ENCODE measurements around the gene MECP2. TPM values are rescaled to one million over a fixed set of nuclear protein-coding genes. Genes with fewer than 3 reads are reported as not detected.

Gene MECP2
- total and polyA plus RNA-seq, 2 of the 13 experiments (the other 11 are each of a cell fraction or from before 2014, with no cell fraction given), result 7.9 to 18.1 TPM

DNA sequence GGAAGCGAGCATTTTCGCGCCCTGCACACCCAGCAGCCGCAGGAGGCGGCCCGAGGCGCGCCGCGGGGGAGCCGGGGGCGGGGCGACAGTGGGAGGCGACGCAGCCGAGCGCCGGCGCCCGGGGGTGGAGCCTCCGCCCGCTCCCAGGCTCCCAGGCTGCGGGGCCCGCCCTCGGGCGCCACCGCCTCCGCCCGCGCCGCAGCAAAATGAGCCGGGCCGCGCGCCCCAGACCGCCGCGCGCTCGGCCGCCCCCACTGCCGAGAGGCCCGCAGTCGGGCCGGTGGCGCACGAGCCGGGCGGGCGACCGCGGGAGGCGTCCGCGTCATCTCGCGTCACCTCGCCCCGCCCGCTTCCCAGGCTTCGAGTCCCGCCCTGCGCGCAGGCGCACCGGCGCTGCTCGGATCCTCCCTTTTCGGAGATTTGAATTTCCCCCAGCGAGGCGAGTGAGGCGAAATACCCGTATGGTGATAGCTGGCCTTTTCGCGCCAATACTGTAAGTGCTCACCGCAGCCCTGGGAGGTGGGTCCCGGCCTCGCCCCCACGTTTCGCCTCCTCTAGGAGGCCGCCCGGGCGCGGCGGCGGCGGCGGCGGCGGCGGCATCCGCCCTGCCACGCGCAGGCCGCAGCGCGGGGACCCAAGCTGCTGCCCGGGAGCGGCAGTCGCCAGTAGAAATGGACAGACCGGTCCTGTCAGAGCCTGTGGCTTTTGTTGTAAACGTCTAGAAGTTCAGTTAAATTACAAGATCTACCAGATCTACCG lies 125.0 kb downstream of the MECP2 start, which contains the start of gene TMEM187 (continued):
- TF ChIP-seq, protein P1, sequence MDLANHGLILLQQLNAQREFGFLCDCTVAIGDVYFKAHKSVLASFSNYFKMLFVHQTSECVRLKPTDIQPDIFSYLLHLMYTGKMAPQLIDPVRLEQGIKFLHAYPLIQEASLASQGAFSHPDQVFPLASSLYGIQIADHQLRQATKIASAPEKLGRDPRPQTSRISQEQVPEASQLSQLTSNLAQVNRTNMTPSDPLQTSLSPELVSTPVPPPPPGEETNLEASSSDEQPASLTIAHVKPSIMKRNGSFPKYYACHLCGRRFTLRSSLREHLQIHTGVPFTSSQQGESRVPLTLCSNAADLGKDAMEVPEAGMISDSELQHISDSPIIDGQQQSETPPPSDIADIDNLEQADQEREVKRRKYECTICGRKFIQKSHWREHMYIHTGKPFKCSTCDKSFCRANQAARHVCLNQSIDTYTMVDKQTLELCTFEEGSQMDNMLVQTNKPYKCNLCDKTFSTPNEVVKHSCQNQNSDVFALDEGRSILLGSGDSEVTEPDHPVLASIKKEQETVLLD (CRISPR knock-in tag; IDR thresholded peaks at IDR 0.05; ENCODE audit: low read depth), result no peak; the same call in 1 of the 2 replicates
- TF ChIP-seq ZBTB42 (CRISPR knock-in tag; IDR thresholded peaks at IDR 0.05), result no peak
- TF ChIP-seq FIP1L1 (IDR thresholded peaks at IDR 0.05; ENCODE audit: borderline replicate concordance, insufficient read depth, low read depth, low read length), result no peak
- no peak for TF ChIP-seq CENPT (CRISPR knock-in tag; IDR thresholded peaks at IDR 0.05; ENCODE audit: low read depth)
- no peak for TF ChIP-seq ZBTB1 (CRISPR knock-in tag; IDR thresholded peaks at IDR 0.05; ENCODE audit: borderline replicate concordance)
- TF ChIP-seq, protein P2, sequence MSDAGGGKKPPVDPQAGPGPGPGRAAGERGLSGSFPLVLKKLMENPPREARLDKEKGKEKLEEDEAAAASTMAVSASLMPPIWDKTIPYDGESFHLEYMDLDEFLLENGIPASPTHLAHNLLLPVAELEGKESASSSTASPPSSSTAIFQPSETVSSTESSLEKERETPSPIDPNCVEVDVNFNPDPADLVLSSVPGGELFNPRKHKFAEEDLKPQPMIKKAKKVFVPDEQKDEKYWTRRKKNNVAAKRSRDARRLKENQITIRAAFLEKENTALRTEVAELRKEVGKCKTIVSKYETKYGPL (CRISPR knock-in tag; IDR thresholded peaks at IDR 0.05), result no peak
- TF ChIP-seq RFX3 (CRISPR knock-in tag; IDR thresholded peaks at IDR 0.05), result no peak
- TF ChIP-seq SIN3A (IDR thresholded peaks at IDR 0.05; ENCODE audit: borderline replicate concordance, low read depth, low read length), result peak; percentile 20; the same call in 1 of the 2 replicates
- no peak for TF ChIP-seq MAFG (CRISPR knock-in tag; IDR thresholded peaks at IDR 0.05)
- no peak for TF ChIP-seq XBP1 (CRISPR knock-in tag; IDR thresholded peaks at IDR 0.05)
- TF ChIP-seq ZKSCAN1 (IDR thresholded peaks at IDR 0.05; ENCODE audit: low read length), result no peak
- TF ChIP-seq ZNF235 (CRISPR knock-in tag; IDR thresholded peaks at IDR 0.05; ENCODE audit: borderline replicate concordance), result no peak
- no peak for TF ChIP-seq SP1 (IDR thresholded peaks at IDR 0.05)
- peak; percentile 35; the same call in 1 of the 2 replicates for TF ChIP-seq SP1 (CRISPR knock-in tag; IDR thresholded peaks at IDR 0.05)
- 0 out of 2 replicates have a peak, but pooled peaks have one; percentile 0 for TF ChIP-seq ZFX (CRISPR knock-in tag; IDR thresholded peaks at IDR 0.05; ENCODE audit: low read depth)
- TF ChIP-seq RXRB (CRISPR knock-in tag; IDR thresholded peaks at IDR 0.05; ENCODE audit: borderline replicate concordance), result no peak
- no peak for TF ChIP-seq HIVEP1 (CRISPR knock-in tag; IDR thresholded peaks at IDR 0.05)
- TF ChIP-seq, protein P3, sequence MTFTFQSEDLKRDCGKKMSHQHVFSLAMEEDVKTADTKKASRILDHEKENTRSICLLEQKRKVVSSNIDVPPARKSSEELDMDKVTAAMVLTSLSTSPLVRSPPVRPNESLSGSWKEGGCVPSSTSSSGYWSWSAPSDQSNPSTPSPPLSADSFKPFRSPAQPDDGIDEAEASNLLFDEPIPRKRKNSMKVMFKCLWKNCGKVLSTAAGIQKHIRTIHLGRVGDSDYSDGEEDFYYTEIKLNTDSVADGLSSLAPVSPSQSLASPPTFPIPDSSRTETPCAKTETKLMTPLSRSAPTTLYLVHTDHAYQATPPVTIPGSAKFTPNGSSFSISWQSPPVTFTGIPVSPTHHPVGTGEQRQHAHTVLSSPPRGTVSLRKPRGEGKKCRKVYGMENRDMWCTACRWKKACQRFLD (CRISPR knock-in tag; IDR thresholded peaks at IDR 0.05; ENCODE audit: borderline replicate concordance), result no peak
- TF ChIP-seq MED1 (CRISPR knock-in tag; IDR thresholded peaks at IDR 0.05), result no peak
- TF ChIP-seq, protein P4, sequence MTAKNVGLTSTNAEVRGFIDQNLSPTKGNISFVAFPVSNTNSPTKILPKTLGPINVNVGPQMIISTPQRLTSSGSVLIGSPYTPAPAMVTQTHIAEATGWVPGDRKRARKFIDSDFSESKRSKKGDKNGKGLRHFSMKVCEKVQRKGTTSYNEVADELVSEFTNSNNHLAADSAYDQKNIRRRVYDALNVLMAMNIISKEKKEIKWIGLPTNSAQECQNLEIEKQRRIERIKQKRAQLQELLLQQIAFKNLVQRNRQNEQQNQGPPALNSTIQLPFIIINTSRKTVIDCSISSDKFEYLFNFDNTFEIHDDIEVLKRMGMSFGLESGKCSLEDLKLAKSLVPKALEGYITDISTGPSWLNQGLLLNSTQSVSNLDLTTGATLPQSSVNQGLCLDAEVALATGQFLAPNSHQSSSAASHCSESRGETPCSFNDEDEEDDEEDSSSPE (CRISPR knock-in tag; IDR thresholded peaks at IDR 0.05), result peak; percentile 76
- no peak for TF ChIP-seq CEBPG (CRISPR knock-in tag; IDR thresholded peaks at IDR 0.05)
- TF ChIP-seq ZNF678 (CRISPR knock-in tag; IDR thresholded peaks at IDR 0.05), result no peak
- TF ChIP-seq PHF5A (CRISPR knock-in tag; IDR thresholded peaks at IDR 0.05; ENCODE audit: low read depth, unreplicated experiment), result no peak
- TF ChIP-seq, protein P5, sequence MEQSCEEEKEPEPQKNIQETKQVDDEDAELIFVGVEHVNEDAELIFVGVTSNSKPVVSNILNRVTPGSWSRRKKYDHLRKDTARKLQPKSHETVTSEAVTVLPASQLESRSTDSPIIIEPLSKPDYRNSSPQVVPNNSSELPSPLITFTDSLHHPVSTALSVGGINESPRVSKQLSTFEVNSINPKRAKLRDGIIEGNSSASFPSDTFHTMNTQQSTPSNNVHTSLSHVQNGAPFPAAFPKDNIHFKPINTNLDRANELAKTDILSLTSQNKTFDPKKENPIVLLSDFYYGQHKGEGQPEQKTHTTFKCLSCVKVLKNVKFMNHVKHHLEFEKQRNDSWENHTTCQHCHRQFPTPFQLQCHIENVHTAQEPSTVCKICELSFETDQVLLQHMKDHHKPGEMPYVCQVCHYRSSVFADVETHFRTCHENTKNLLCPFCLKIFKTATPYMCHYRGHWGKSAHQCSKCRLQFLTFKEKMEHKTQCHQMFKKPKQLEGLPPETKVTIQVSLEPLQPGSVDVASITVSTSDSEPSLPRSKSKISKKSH (CRISPR knock-in tag; IDR thresholded peaks at IDR 0.05; ENCODE audit: borderline replicate concordance), result no peak
- no peak for TF ChIP-seq EED (CRISPR knock-in tag; IDR thresholded peaks at IDR 0.05)
- 0 out of 2 replicates have a peak, but pooled peaks have one; percentile 24 for TF ChIP-seq ZC3H13 (CRISPR knock-in tag; IDR thresholded peaks at IDR 0.05)
